Fibroblast of skin of abdomen (primary cell): Measurements from ENCODE around the gene AKAP9.
"Not testable (repeated sequence)": the region's sequence is repeated elsewhere in the genome, so short reads cannot be mapped to it uniquely, and the experiment has no call there.

Source experiments
- DNase-seq: peaks from one replicate; pipeline ENCODE4 v3.0.0-alpha.2; 2013

Gene AKAP9

DNA sequence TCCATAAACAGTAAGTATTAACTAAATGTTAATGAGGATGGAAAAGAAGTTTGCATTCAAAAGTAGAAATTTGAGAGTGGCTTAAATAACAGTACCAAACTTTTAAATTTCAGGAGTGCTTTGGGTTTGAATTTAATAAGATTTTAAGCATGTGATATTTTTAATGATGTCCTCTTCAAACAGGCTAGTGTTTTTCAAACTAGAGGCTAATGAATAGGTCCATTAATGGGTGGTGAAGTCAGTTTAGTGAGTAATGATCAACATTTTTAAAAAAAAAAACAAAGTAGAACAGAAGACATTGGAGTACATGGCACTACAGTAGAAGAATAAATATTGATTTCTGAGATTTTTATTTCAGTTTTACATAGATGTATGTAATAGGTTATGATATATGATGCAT, 72.9 kb downstream of the AKAP9 start:
- no peak for DNase-seq

DNA sequence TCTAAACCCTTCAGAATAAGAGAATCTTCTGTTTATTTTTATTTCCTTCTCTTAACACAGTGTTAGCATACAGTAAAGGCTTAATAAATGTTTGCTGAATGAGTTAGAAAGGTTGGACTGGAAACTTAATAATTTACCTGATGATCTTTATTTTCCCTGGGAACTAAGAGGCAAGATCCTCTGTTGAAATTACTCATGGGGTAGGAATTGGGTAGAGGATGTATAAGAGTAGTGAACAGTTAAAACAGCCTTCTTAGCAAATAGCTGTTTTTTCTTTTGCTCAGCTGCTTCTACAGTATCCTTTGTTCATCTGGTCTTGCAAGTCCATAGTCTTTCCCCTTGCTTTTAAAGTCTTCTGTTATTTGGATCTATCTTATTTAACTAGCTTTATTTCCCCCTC, 80.0 kb downstream of the AKAP9 start:
- DNase-seq = no peak

DNA sequence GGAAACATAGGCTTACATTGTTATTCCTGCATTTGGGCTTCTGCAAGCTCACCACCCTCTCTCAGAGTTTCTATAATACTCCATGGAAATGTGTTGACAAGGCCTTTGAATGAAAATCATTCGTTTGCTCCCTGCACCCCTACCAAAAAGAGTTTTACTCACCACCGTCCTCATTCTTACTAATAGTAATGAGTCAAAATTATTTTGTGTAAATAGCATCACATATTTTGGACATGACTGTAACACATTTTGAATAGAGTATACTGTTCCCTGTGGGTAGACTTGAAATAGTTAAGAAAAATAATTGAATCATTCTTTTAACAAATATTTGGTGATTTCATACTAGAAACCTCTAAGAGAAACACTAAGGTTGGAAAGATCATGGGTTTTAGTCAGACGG, 84.6 kb downstream of the AKAP9 start:
- peak; percentile 79 for DNase-seq

DNA sequence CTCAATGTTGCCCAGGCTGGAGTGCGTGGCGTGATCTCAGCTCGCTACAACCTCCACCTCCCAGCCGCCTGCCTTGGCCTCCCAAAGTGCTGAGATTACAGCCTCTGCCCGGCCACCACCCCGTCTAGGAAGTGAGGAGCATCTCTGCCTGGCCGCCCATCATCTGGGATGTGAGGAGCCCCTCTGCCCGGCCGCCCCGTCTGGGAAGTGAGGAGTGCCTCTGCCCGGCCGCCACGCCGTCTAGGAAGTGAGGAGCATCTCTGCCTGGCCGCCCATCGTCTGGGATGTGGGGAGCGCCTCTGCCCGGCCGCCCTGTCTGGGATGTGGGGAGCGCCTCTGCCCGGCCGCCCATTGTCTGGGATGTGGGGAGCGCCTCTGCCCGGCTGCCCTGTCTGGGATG, 86.0 kb downstream of the AKAP9 start:
- DNase-seq = not testable (repeated sequence)

DNA sequence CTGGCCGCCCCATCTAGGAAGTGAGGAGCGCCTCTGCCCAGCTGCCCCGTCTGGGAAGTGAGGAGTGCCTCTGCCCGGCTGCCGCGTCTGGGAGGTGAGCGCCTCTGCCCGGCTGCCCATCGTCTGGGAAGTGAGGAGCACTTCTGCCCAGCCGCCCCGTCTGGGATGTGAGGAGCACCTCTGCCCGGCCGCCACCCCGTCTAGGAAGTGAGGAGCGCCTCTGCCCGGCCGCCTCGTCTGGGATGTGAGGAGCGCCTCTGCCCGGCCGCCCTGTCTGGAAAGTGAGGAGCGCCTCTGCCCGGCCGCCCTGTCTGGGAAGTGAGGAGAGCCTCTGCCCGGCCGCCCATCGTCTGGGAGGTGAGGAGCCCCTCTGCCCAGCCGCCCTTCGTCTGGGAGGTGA, 86.5 kb downstream of the AKAP9 start:
- not testable (repeated sequence) for DNase-seq

DNA sequence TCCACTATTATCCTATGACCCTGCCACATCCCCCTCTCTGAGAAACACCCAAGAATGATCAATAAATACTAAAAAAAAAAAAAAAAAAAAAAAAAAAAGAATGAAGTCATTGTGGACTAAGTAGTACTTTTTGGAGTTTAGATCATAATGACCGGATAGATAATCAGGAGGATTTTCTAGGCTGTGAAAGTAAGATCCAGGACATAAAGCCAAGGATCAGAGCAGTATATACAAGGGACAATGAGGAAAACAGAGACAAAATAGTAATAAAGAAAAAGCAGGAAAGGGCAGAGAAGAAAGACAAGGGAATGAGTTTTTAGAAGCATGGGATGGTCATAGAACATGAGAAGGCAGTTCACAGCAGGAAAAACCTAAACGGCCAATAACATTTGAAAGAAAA, 87.6 kb downstream of the AKAP9 start:
- no peak for DNase-seq

DNA sequence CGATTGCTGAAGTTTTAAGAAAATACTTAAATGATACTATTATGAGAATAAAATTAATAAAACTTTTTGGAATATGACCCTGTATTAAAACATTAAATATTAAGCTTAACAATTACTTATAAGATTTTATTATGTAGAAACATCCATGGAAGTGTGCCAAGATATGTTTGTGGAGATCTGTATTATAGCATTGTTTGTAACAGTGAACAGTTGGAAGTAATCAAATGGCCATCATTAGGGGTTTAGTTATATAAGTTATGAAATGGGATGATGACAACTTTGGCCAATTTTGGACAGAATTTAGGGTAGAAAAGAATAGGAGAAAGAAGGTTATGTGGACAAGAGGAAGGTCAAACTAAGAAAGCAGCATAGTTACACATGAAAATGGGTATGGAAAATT, 88.0 kb downstream of the AKAP9 start:
- DNase-seq = no peak

DNA sequence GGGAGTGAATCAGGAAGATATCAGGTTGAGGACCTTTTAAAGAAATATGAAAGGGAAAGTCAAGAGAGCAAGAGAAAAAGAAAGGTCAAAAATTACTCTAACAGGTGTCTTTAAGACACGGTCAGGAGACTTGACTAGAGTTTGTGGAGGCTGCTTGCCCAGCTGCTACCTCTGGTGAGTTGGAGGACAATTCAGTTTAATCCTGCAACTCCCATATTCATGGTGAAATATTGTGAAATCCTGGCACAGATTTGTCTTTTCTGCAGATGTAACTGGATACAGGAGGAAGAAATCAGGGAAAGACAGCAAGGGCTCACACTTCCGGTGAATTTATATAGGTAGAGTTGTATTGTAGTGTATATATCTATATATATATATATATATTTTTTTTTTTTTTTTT, 93.5 kb downstream of the AKAP9 start:
- peak; percentile 24 for DNase-seq

DNA sequence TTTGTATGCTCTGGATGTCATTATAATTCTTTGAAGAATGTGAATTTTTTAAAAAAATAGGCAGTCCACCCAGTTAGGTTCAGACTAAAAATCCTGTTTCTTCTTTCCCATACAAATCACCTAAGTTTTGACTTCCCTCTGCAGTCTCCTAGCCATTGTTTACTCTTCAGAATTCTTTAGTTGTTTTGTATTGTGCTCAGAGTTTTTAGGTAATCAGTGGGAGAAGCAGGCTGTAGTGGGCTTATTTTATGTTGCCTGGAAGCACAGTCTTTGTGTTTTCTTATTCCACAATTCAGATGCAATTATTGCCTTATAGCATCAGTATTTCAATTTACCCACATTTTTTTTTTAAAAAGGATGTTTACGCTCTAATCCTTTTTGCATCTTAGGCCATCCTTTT, 94.9 kb downstream of the AKAP9 start:
- no peak for DNase-seq

DNA sequence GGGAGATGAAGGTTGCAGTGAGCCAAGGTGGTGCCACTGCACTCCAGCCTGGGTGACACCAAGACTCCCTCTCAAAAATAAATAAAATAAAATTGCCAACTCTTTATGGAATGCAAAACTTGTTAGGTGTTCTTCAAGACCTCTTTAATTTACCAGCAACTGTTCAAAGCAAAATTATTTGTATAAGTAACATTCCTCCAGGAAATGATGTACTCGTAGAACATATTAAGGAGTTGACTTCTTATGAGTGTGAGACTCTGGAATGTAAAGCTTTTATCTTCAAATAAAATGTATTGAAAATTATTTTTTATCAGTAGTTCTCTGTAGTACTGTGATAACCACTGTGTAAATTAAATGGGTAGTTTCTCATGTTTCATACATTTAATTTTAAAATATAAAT, 99.2 kb downstream of the AKAP9 start:
- DNase-seq = no peak

DNA sequence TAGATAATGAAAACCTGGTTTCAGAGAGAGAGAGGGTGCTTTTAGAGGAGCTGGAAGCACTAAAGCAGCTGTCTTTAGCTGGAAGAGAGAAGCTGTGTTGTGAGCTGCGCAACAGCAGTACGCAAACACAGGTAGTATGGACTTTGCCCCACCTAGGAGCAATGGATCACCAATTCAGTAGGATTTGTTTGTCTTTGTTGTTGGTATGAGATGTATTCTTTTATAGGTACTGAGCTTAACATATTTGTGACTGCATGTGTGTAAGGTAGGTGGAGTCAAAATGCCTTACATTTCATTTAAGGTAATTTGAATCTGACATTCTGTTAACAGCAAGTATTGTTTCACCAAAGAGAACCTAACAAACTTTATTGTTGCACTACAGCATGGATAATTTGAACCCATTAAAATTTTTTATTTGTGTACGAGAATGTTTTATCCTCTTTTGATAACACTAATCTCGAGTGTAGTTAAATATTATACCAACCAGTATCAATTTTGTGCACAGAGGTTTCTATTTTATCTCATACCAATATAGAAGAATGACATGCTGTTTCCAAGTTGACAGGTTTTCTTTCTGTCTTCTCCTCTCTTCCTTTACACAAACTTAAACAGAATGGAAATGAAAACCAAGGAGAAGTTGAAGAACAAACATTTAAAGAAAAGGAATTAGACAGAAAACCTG, 101.5 kb downstream of the AKAP9 start:
- no peak for DNase-seq

DNA sequence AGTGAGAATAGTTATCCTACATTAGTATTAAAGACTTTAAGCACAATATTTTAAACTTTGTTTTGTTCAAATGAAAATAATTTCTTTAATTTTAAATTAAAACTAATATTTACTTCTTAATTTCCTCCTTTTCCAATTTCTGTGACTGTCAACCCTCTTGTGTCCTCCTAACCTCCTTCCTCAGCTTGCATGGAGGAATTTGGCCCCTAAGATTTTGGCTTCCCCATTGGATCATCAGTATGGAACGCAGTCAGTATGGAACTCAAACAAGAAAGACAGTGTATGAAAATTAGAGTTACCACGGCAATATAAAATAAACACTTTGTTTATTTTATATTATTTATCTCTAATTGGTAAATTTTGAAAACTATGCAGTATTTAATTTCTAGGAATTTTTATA, 102.4 kb downstream of the AKAP9 start:
- no peak for DNase-seq

DNA sequence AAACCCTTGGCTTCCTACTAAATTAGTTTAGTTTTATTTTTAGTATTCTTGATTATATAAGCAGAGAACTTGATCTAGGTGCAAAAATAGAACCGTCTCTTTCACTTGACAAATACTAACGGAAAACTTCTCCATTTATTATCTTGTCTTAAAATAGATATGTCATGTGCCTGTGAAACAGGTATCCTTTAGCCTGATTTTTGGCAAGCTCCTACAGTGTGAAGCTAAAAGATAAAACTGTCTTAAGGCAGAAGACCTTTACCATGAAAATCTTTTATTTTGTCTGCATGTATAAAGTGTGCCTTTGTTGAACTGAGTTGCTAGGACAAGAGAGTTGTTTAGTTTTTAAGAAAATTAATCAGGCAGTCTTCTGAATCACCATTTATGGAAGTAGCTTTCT, 103.0 kb downstream of the AKAP9 start:
- no peak for DNase-seq

DNA sequence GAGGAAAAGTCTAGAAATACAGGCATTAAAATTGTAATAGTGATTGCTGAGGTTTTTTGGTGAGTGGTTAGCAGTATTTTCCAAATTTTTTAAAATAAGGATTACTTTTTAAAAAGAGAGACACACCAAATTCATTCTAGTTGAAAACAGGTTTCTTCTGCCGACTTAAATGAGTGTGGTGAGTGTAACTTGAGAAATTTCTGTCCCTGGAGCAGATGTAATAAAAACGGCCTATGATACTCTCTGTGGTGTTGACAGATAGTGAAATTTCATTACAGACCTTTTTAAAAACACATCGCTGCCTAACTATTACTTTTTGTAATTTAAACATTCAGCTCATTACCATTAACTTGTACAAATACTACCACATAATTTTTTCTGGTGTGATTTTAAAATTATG, 103.5 kb downstream of the AKAP9 start:
- no peak for DNase-seq

DNA sequence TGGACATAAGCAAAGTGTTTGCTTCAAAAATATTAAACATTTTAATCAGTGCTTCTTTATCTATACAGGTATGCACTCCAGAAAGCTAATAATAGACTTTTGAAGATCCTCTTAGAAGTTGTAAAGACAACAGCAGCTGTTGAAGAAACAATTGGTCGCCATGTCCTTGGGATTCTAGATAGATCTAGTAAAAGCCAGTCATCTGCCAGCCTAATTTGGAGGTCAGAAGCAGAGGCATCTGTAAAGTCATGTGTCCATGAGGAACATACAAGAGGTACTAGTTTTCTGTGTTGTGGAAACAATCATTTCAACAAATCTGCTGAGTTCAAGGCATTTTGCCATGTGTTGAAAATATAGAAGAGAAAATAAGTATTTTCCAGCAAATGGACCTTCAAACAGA, 104.3 kb downstream of the AKAP9 start:
- DNase-seq = no peak

DNA sequence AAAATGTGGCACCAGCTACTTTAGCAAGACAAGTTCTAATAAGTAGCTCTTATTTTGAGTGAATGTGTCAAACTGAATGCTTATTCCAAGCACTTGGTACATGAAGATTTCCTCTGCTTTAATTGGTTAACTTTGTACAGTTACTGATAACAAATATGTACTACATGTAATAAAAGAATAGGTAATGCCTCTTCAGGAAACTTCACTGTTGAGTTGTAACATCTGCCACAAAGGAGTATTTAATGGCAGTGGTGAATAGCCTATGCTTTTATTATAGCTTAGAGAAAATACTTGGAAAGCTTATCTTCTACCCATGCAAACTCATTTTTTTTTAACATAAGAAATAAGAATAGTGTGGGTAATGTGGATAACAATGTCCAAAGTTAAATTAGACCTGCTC, 111.0 kb downstream of the AKAP9 start:
- DNase-seq = no peak

DNA sequence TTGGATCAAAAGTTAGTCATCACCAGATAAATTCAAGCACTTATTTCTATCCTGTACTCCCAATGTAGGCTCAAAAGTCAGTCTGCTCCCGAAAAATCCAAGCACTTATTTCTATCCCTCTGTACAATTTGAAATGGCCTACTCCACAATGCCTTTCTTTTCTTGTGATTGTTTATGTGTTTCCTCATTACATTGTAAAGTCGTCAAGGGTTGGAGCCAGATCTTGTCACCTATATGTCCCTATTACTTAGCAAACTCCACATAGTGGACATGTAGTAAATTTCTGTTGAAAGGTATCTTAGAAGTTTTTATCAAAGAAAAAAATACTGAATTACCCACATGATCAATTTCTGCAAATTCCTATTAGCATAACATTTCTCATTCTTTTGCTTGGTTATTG, 111.5 kb downstream of the AKAP9 start:
- DNase-seq = no peak

DNA sequence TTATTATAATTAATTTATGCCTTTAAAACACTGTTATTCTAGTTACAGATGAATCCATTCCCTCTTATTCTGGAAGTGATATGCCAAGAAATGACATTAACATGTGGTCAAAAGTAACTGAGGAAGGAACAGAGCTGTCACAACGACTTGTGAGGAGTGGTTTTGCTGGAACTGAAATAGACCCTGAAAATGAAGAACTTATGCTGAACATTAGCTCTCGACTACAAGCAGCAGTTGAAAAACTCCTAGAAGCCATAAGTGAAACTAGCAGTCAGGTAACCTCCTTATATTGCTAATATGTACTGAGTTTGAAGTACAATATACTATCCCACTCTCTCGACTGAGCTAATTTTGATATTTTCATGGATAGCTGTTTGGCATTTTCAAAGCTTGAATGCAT, 112.0 kb downstream of the AKAP9 start:
- no peak for DNase-seq

DNA sequence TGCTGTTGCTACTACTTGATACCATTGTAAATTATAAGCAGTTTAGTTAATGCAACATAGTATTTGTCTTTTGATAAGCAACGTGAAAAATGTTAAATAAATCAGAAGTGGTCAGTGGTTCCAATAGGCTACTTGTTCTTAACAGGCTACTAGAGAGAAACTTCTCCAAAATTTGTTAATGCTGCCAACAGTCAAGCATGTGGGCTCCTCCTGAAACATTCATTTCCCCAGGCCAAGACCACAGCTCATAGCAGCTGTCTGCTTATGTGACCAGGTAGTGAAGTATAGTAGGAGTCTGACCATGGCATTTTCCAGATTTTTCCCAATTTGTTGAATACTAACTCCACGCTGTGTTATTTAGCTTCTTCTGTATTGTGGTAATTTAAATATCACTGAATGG, 112.7 kb downstream of the AKAP9 start:
- DNase-seq = no peak

DNA sequence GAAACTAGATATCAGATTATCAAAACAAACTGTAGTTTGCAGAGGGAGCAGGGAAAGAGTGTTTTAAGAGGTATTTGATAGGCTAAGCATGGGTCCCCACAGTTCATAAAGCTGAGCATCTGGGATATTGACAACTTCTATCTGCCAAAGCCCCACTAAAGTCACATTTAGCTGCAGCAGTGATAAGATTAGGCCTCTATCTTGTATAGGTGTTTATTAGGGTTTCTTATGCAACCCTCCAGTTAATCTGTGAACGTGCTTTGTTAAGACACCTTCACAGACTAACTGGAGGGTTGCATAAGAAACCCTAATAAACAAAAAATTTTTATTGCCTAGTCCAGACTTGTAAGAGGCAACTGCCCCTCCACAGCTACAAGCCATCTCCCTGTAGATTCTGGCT, 115.6 kb downstream of the AKAP9 start:
- DNase-seq = no peak

DNA sequence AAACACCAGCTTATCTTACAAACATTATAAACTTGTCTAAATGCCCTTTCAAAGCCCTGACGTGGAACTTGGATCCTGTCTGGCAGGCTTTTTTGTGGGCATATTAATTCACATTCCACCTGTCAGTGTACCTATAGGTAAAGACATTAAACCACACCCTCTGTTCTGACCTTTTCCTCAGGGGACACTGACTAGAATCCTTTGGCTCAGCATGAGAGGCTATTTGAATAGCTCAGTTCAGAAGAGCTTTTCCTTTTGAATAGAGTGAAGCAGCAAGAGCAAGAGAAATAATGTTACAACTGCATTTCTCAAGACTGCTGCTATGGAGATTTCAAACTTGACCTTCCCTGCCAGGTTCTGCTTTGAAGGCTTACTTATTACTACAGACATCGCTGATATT, 116.7 kb downstream of the AKAP9 start:
- no peak for DNase-seq

DNA sequence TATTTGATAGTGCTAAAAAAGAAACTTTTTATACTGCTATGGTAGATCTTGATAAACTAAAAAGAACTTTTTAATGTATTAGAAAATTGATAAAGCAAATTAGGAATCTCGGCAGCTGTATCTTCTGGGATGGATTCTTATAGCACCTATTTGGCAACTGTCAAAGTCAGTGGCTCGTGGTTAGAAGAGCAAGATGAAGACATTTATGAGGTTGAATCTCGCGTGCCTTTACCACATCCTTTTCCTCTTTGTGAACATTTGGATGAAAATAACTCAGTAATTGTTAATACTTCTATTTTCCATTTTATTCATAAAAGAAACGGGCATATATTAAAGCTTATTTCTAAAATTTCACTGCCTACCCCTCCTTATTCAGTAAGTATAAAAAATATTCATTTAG, 117.4 kb downstream of the AKAP9 start:
- no peak for DNase-seq

DNA sequence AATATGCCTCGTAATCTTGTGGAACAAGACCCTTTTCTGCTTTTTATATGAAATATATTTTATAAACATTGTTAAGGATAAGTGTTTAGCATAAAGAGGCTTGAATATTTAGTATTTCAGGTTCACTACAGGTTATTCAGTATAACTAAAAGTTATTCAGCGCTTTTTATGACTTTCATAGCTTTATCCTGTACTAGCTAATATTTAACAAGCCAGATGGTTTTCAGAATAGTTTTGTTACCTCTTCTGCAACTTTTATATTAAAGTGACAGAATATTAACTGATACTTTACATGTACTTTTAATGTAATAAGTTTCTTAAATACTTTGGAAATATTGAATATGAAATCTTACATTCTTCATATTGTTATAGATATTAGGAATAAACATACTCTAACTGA, 118.2 kb downstream of the AKAP9 start:
- DNase-seq = no peak

DNA sequence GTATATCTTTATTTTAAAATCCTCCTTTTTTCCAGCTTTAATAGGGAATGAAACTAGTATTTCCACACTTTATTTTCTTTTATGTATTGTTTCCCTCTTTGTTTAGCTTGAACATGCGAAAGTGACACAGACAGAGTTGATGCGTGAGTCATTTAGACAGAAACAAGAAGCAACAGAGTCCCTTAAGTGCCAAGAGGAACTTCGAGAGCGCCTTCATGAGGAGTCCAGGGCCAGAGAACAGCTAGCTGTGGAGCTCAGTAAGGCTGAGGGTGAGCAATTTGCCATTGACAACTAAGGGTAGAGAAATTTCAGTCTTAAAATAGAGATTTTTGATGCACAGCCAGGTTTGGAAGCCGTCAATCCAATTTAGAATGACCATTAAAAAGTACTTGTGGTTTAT, 120.5 kb downstream of the AKAP9 start:
- no peak for DNase-seq

DNA sequence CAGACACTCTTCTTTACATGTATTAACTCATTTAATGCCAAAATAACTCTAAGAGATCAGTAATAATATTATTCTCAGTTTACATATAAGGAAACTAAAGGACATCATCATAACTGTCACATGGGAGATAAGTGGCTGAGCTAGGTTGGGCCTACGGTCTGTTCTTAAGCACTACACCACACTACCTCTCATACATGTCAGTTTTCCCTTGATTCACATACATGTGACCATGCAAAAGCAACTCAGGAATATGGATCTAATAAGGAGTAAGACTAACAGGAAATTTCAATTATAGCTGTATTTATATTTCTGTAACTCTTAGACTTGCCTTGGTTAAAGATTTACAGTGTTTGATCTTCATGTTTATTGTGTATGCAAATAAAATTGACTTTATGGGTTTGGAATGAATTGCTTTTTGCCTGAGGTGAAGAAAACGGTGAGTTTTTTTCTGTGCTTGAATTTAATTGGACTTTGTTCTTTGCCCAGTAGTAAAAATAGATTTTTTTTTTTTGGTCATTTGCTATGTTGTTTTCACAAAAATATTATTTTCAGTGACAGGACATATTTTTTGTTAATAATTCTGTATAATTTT, 123.9 kb downstream of the AKAP9 start:
- DNase-seq = no peak
